HUES48 (cell line): Measurements from ENCODE around the gene CTTN.

Experiments used
- H3K27ac ChIP-seq: one replicate; pipeline ENCODE4 v1.7.0; 2013; ENCODE audit warnings: low read depth, low read length, inconsistent platforms
- H3K27me3 ChIP-seq: 2 replicates; pipeline ENCODE4 v1.6.1; 2013; ENCODE audit warnings: mild to moderate bottlenecking, low read length; ENCODE audit not compliant: control insufficient read depth, insufficient read depth
- H3K36me3 ChIP-seq: 2 replicates; pipeline ENCODE4 v1.6.1; 2013; ENCODE audit warnings: low read length; ENCODE audit not compliant: control insufficient read depth, insufficient read depth
- H3K4me1 ChIP-seq: 2 replicates; pipeline ENCODE4 v1.6.1; 2013; ENCODE audit warnings: mild to moderate bottlenecking, low read length; ENCODE audit not compliant: control insufficient read depth, insufficient read depth
- H3K4me3 ChIP-seq: 2 replicates; pipeline ENCODE4 v1.5.1; 2013; ENCODE audit warnings: mild to moderate bottlenecking, low read depth, low read length
- H3K9ac ChIP-seq: 2 replicates; pipeline ENCODE4 v1.6.1; 2013; ENCODE audit warnings: mild to moderate bottlenecking, low read depth, low read length, moderate library complexity
- H3K9me3 ChIP-seq: 2 replicates; pipeline ENCODE4 v1.6.1; 2013; ENCODE audit warnings: low read length; ENCODE audit not compliant: control insufficient read depth, insufficient read depth

The CTTN gene

DNA sequence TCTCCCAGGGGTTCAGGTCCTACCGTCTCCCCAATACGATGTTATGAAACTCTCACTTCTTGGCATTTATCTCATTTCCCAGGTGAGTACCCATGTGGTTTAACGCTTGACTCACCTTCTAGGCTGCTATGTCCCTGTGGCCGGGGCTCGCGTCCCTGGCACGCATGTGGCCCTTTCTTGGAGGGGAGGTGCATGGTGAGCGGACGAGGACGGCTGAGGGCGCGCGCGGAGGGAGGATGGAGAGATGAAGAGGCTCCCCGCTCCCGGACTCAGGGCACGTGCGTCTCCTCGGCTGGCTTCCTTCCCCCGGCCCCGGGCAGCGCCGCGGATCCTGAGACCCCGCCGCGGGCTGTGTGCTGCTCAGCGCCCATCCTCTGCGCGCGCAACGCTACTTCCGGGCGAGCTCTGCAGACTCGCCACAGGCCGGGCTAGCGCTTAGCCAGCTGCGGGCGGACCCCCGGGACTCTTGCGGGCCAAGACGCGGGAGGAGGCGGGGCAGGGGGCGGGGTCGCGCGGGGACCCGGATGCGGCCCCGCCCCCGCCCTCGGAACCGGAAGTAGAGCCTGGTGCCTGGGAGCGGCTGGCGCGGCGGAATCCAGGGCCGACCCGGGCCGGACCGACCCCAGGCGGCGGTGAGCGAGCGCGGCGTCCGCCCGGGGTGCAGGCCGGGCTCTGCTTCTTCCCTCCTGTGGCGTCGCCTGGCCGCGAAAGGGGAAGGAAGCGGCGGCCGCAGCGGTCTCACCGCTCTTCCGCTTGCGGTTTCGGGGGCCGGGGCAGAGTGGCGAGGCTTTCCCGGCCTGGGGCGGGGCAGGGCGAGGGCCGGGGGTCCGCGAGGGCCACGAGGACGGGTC is at the start of gene CTTN:
CTTN (plus strand) TSS at position 547 of the 851 bp plus-strand sequence. CDS start 8,769 bp downstream, outside the sequence.
- peaks cover 13% of the 10 kb centered on the region; the same call in 1 of the 2 replicates for H3K4me1 ChIP-seq
- peaks cover 28% of the 10 kb centered on the region for H3K36me3 ChIP-seq
- H3K4me3 ChIP-seq = peak within 1 kb of the TSS; percentile 96
- no peaks in the 10 kb centered on the region for H3K27me3 ChIP-seq
- peak within 1 kb of the TSS; percentile 79 for H3K27ac ChIP-seq
- H3K9me3 ChIP-seq = no peaks in the 10 kb centered on the region
- H3K9ac ChIP-seq = peak within 1 kb of the TSS; percentile 78

DNA sequence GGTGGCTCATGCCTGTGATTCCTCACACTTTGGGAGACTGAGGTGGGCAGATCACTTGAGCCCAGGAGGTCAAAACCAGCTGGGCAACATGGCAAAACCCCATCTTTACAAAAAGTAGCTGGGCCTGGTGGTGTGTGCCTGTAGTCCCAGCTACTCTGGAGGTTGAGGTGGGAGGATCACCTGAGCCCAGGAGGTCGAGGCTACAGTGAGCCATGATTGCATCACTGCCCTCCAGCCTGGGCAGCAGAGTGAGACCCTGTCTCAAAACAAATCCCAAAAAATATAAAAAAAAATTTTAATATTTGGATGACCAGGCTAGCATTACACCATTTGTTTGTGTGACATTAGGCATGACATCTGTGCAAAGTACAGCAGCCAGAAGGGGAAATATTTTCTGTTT is 49.7 kb upstream of the CTTN start:
- no peaks in the 10 kb centered on the region for H3K4me1 ChIP-seq
- no peaks in the 10 kb centered on the region for H3K9me3 ChIP-seq
- peaks cover 89% of the 10 kb centered on the region for H3K36me3 ChIP-seq
- H3K4me3 ChIP-seq = no peak overlapping the region
- H3K27me3 ChIP-seq = no peaks in the 10 kb centered on the region
- no peak overlapping the region for H3K9ac ChIP-seq
- H3K27ac ChIP-seq = no peak overlapping the region

DNA sequence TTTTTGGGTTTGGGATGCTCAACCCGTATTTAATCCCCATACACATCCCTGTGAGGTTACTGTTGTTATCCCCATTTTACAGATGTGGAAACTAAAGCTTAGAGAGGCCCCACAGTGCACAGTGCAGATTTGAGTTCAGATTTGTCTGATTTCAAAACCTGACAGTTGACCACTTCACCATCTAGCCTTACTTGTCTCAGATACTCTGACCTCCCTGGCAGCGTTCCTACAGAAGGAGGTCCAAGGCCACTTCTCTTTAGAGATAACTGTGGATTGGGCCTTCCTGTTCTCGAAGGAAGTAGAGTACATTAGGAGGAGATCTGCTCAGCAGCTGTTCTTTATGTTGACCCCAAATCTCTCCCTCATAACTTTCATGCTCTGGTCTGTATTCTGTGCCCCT is 46.7 kb upstream of the CTTN start:
- Histone ChIP-seq H3K27me3 (no peaks in the 10 kb centered on the region), H3K9ac (no peak overlapping the region), H3K4me1 (no peaks in the 10 kb centered on the region), H3K4me3 (no peak overlapping the region), H3K27ac (no peak overlapping the region), H3K36me3 (peaks cover 93% of the 10 kb centered on the region), H3K9me3 (no peaks in the 10 kb centered on the region)

DNA sequence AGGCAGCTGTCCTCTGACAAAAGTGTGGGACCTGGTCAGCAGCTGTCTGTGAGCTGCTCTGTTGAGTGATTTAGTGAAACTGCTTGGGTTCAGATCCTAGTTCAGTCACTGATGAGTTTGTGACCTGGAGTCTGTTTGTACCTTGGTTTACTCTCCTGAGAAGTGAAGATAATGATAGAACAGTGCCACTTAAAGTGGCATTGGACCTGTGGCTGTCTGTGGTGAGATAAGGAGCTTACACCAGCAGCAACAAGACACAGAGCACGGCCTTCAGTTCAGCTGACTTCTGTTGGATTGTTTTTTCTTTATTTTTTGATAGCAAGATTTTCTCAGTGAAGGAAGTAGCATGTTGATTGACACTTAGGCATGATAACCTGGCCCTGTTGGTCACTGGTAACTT is 46.2 kb upstream of the CTTN start:
- Histone ChIP-seq H3K9ac (no peak overlapping the region), H3K9me3 (no peaks in the 10 kb centered on the region), H3K4me3 (no peak overlapping the region), H3K36me3 (peaks cover 93% of the 10 kb centered on the region), H3K27me3 (no peaks in the 10 kb centered on the region), H3K27ac (no peak overlapping the region), H3K4me1 (no peaks in the 10 kb centered on the region)

DNA sequence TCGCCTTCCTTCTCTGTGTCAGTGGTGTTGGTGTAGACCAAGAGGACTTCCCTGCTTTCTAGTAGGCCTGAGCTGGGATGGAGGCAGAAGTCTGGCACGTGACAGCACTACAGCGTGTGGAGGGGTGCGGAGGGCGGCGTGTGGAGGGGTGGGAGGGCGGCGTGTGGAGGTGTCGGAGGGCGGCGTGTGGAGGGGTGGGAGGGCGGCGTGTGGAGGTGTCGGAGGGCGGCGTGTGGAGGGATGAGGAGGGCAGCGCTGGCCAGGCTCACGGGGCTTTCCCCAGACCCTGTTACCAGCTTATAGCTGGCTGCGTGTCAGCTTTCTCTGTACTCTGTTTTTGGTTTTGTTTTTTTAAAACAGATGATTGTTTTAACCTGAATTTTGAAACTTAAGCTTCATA is 45.7 kb upstream of the CTTN start:
- Histone ChIP-seq H3K4me1 (no peaks in the 10 kb centered on the region), H3K4me3 (no peak overlapping the region), H3K27ac (no peak overlapping the region), H3K9me3 (no peaks in the 10 kb centered on the region), H3K36me3 (peaks cover 92% of the 10 kb centered on the region), H3K9ac (no peak overlapping the region), H3K27me3 (no peaks in the 10 kb centered on the region)

DNA sequence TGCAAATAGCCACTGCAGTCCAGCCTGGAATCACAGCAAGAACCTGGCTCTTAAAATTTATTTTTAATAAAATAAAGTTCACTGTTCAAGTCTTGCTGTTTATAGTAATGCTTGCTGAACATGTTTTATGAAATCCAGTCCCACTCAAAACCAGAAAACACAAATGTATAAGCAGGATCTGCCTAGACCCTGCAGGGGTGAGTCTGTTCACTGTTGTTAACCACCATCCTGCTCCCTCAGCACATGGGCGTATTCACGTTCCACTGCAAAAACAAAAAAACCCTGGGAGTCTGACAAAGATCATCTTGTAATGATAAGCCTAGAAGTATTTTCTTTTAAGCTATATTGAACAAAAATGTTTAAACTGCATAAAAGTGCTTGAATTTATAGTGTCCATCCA is 45.0 kb upstream of the CTTN start:
- no peaks in the 10 kb centered on the region for H3K9me3 ChIP-seq
- H3K4me1 ChIP-seq = no peaks in the 10 kb centered on the region
- no peaks in the 10 kb centered on the region for H3K27me3 ChIP-seq
- H3K4me3 ChIP-seq = no peak overlapping the region
- no peak overlapping the region for H3K9ac ChIP-seq
- H3K36me3 ChIP-seq = peaks cover 93% of the 10 kb centered on the region
- H3K27ac ChIP-seq = no peak overlapping the region

DNA sequence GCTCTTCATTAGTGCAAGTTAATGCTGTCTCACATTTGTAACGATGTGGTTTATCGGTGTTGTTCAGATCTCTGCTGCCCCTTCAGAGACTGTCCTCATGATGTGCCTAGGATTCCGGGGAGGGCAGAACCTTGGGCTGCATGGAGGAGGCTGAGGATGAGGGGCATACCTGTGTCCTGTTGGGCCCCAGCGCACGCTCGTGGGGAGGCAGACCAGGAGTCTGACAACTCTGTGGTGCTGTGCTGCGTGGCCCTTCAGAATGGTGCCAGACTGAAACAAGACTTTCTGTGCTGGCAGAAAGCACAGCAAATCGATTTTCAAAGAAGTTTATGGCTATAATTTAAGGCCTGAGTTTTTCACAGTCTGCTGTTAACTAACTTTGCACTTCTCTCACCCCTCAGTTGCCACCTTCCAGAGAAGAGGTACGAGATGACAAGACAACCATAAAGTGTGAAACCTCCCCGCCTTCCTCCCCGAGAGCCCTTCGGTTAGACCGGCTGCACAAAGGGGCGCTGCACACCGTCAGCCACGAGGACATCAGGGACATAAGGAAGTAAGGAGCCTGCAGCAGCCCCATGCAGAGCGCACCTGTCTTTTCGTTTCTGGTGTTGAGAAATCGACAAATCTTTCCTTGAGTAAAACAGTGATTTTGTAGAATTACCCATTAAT is 44.3 kb upstream of the CTTN start:
- Histone ChIP-seq H3K9ac (no peak overlapping the region), H3K4me1 (no peaks in the 10 kb centered on the region), H3K4me3 (no peak overlapping the region), H3K27me3 (no peaks in the 10 kb centered on the region), H3K36me3 (peaks cover 93% of the 10 kb centered on the region), H3K9me3 (no peaks in the 10 kb centered on the region), H3K27ac (no peak overlapping the region)

DNA sequence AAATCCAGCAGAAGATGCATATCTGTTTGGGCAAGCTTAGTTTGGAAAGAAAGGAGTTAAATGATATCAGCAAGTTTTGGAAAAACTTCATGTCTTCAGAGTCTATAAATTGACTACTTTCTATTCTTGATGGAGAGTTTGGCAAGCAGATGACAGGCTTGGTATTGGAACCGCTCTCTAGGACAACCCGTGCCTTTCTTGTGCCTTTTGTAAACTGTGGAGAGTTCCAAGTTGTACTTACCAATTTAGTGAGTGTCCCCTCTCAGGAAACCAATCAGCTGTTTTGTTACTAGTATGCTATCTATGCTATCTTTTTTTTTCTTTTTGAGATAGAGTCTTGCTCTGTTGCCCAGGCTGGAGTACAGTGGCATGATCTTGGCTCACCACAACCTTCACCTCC is 43.7 kb upstream of the CTTN start:
- Histone ChIP-seq H3K27ac (no peak overlapping the region), H3K27me3 (no peaks in the 10 kb centered on the region), H3K4me1 (no peaks in the 10 kb centered on the region), H3K9me3 (no peaks in the 10 kb centered on the region), H3K9ac (no peak overlapping the region), H3K36me3 (peaks cover 93% of the 10 kb centered on the region), H3K4me3 (no peak overlapping the region)

DNA sequence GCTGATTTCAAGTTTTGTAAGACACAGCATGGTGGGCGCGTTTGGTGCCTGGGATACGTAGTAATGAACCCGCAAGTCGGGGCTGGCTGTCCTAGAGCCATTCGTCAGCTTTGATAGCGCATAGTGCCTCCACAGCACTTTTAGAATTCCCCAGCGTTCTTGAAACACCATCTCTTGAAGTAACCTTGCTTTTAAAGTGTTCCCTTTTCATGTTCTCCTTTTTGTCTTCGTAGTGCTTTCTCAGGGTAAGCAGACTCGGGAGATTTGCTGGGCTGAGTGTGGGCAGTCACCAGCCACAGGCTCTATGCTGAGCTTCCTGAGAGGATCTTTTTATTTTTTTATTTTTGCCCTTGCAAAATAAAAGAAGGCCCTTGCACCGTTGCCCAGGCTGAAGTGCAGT is 39.6 kb upstream of the CTTN start:
- H3K36me3 ChIP-seq = peaks cover 95% of the 10 kb centered on the region
- no peak overlapping the region for H3K27ac ChIP-seq
- no peak overlapping the region for H3K9ac ChIP-seq

DNA sequence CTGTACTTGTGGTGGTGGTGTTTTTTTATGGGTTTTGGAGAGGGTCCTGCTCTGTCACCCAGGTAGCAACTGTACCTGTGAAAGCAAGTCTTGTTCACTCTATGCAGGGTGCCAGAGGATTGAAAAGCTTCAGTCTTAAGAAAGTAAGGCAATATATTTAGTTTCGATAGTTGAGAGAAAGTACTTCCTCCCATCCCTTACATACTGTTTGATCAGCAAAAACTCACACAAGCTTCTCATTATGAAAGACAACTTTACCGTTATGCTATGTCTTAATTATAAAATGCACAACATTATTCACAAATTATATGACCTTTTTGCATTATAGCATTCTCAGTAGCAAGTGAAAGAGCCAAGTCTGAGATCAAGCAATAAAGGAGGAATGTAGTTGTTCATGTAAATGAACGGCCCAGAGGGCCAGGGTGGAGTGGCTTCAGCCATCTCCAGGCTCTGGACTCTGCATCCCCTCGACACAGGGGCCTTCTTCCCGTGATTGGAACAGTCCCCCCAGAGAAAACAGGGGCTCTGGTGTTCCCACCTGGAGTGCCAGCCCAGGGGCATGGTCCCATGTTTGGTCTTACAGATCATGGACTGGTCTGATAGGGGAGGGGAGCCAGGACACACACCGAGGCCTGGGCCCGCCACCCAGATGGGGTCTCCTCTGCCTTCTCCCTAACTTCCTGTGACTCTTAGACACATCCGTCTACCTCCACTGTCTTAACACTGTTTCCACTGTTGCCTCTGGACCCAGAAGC is 38.7 kb upstream of the CTTN start:
- no peaks in the 10 kb centered on the region for H3K9me3 ChIP-seq
- no peak overlapping the region for H3K9ac ChIP-seq
- no peak overlapping the region for H3K4me3 ChIP-seq
- H3K36me3 ChIP-seq = peaks cover 95% of the 10 kb centered on the region
- no peak overlapping the region for H3K27ac ChIP-seq
- H3K27me3 ChIP-seq = no peaks in the 10 kb centered on the region
- H3K4me1 ChIP-seq = no peaks in the 10 kb centered on the region

More for the DNA sequence above, 39.6 kb upstream of the CTTN start:
- Histone ChIP-seq H3K4me3 (no peak overlapping the region), H3K27me3 (no peaks in the 10 kb centered on the region), H3K9me3 (no peaks in the 10 kb centered on the region), H3K4me1 (no peaks in the 10 kb centered on the region)

DNA sequence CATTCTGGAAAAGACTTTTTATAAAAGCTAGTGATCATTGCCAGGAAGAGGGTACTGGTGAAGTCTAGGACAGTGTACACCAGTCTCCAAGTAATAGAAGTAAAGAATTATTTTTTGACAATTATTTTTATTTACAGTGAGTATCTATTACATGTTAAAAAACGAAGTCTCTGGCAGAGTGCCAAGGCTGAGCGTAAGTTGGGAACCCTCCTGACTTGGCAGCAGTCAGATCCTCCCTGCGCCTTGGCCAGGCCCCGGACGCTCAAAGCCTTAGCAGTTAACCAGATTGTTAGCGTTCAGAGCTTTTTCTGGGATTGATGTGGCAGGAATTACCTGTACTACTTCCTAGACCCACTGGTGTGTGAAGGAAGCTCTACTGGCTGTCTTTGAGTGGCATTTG is 38.1 kb upstream of the CTTN start:
- Histone ChIP-seq H3K4me3 (no peak overlapping the region), H3K27ac (no peak overlapping the region), H3K27me3 (no peaks in the 10 kb centered on the region), H3K4me1 (no peaks in the 10 kb centered on the region), H3K9me3 (no peaks in the 10 kb centered on the region), H3K36me3 (peaks cover 95% of the 10 kb centered on the region), H3K9ac (no peak overlapping the region)
